ENCODE results near the gene P2RY6.
A peak's percentile ranks its signal among the peaks of the same experiment; 100 is the strongest.

The P2RY6 gene

GRCh38 chr11:73274722-73275380 is 2.7 kb downstream of the P2RY6 start:
- DNase-seq (ENCODE audit: insufficient read length, low spot score), result no peak
- no peak for FAIRE-seq
- TF ChIP-seq PAX5 (IDR thresholded peaks at IDR 0.05; ENCODE audit: insufficient read depth, low read length, severe bottlenecking) (no peak), POLR2A (IDR thresholded peaks at IDR 0.05; ENCODE audit: low read depth, low read length) (no peak), SPI1 (IDR thresholded peaks at IDR 0.05; ENCODE audit: low read depth, low read length) (peak; percentile 32; the same call in 1 of the 2 replicates), POLR2AphosphoS5 (IDR thresholded peaks at IDR 0.05; ENCODE audit: low read depth, low read length) (no peak), TAF1 (IDR thresholded peaks at IDR 0.05; ENCODE audit: low read depth, low read length) (no peak), POU2F2 (IDR thresholded peaks at IDR 0.05; ENCODE audit: low read depth, low read length) (no peak)

- FAIRE-seq (no peak), DNase-seq (ENCODE audit: insufficient read length, low spot score) (no peak)
Observed at GRCh38 chr11:73275381-73275750, 3.2 kb downstream of the P2RY6 start.

DNA sequence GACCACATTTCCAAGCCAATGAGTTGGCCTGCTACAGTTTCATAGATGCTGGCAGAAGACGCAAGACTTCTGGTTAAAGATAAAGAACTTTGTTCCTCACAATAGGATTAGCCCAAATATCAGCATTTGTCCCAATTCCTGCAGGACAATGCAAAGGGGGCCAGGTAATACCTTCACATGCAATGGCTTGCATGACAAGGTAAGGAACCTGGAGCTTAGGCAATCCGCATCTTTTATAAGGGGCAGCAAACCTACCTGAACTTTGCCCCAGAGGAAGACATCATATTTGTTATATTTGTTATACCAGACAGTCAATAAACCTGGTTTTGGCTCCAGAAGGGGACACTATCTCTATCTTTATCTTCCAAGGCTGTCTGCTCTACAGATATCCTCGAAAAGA is 5.3 kb downstream of the P2RY6 start:
- DNase-seq (ENCODE audit: insufficient read length, low spot score) (no peak), FAIRE-seq (no peak)
- no peak for TF ChIP-seq PAX5 (IDR thresholded peaks at IDR 0.05; ENCODE audit: insufficient read depth, low read length, severe bottlenecking)
- no peak for TF ChIP-seq POU2F2 (IDR thresholded peaks at IDR 0.05; ENCODE audit: low read depth, low read length)
- no peak for TF ChIP-seq POLR2AphosphoS5 (IDR thresholded peaks at IDR 0.05; ENCODE audit: low read depth, low read length)
- no peak for TF ChIP-seq TAF1 (IDR thresholded peaks at IDR 0.05; ENCODE audit: low read depth, low read length)
- no peak for TF ChIP-seq SPI1 (IDR thresholded peaks at IDR 0.05; ENCODE audit: low read depth, low read length)
- TF ChIP-seq POLR2A (IDR thresholded peaks at IDR 0.05; ENCODE audit: low read depth, low read length), result no peak

More at GRCh38 chr11:73275381-73275750, 3.2 kb downstream of the P2RY6 start:
- TF ChIP-seq PAX5 (IDR thresholded peaks at IDR 0.05; ENCODE audit: insufficient read depth, low read length, severe bottlenecking), result no peak
- no peak for TF ChIP-seq TAF1 (IDR thresholded peaks at IDR 0.05; ENCODE audit: low read depth, low read length)
- TF ChIP-seq POLR2A (IDR thresholded peaks at IDR 0.05; ENCODE audit: low read depth, low read length), result no peak
- TF ChIP-seq SPI1 (IDR thresholded peaks at IDR 0.05; ENCODE audit: low read depth, low read length), result no peak
- no peak for TF ChIP-seq POLR2AphosphoS5 (IDR thresholded peaks at IDR 0.05; ENCODE audit: low read depth, low read length)
- no peak for TF ChIP-seq POU2F2 (IDR thresholded peaks at IDR 0.05; ENCODE audit: low read depth, low read length)

GRCh38 chr11:73280626-73281025 is 8.5 kb downstream of the P2RY6 start:
- TF ChIP-seq POLR2A (IDR thresholded peaks at IDR 0.05; ENCODE audit: low read depth, low read length), result no peak
- TF ChIP-seq SPI1 (IDR thresholded peaks at IDR 0.05; ENCODE audit: low read depth, low read length), result peak; percentile 58
- FAIRE-seq (no peak), DNase-seq (ENCODE audit: insufficient read length, low spot score) (no peak)

- FAIRE-seq (peak; percentile 47), DNase-seq (ENCODE audit: insufficient read length, low spot score) (no peak)
- no peak for TF ChIP-seq TAF1 (IDR thresholded peaks at IDR 0.05; ENCODE audit: low read depth, low read length)
- TF ChIP-seq POLR2A (IDR thresholded peaks at IDR 0.05; ENCODE audit: low read depth, low read length), result no peak
- no peak for TF ChIP-seq POU2F2 (IDR thresholded peaks at IDR 0.05; ENCODE audit: low read depth, low read length)
- no peak for TF ChIP-seq SPI1 (IDR thresholded peaks at IDR 0.05; ENCODE audit: low read depth, low read length)
- no peak for TF ChIP-seq PAX5 (IDR thresholded peaks at IDR 0.05; ENCODE audit: insufficient read depth, low read length, severe bottlenecking)
- no peak for TF ChIP-seq POLR2AphosphoS5 (IDR thresholded peaks at IDR 0.05; ENCODE audit: low read depth, low read length)
Observed at GRCh38 chr11:73281201-73281741, 9.1 kb downstream of the P2RY6 start.

DNA sequence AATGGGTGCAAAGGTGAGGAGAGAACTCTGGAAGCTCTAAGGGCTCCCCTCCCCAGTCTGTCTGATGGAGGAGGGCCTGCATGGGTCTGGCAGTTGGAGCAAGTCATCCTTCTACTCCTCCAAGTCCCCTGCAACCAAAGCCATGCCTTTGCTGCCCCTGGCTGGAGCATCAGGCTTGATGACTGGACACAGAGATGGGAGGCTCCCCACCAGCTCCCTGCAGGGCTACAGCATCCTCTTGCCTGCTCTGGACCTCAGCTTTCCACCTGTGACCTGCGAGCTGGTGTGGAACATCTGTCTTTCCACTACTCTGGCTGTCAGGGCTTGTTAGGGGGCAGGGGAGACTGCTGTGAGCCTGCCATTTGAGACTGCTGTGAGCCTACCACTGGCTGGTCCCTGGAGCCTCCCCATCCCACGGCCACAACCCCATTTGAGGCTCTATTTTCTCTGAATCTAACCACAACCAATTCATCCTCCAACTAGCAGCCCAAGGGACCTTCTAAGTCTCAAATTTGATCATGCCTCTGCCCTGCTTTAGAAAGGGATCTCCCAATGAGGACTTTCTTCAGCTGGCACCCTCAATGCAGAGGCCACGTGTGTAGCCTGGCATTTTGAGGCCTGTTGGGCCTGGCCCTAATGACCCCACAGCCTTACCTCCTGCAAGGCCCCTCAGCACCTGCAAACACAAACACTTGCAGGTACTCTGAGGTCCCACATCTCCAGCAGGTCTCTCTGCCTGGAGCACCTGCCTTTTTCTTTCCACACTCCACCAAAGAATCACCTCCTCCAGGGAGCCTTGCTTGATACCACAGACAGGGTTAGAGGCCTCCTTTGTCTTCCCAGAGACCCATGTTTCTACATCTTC is 9.9 kb downstream of the P2RY6 start:
- DNase-seq (ENCODE audit: insufficient read length, low spot score) (no peak), FAIRE-seq (no peak)
- TF ChIP-seq POU2F2 (IDR thresholded peaks at IDR 0.05; ENCODE audit: low read depth, low read length), result no peak
- TF ChIP-seq SPI1 (IDR thresholded peaks at IDR 0.05; ENCODE audit: low read depth, low read length), result no peak
- no peak for TF ChIP-seq TAF1 (IDR thresholded peaks at IDR 0.05; ENCODE audit: low read depth, low read length)
- TF ChIP-seq POLR2AphosphoS5 (IDR thresholded peaks at IDR 0.05; ENCODE audit: low read depth, low read length), result no peak
- TF ChIP-seq POLR2A (IDR thresholded peaks at IDR 0.05; ENCODE audit: low read depth, low read length), result no peak
- TF ChIP-seq PAX5 (IDR thresholded peaks at IDR 0.05; ENCODE audit: insufficient read depth, low read length, severe bottlenecking), result no peak

- TF ChIP-seq POLR2AphosphoS5 (IDR thresholded peaks at IDR 0.05; ENCODE audit: low read depth, low read length) (no peak), TAF1 (IDR thresholded peaks at IDR 0.05; ENCODE audit: low read depth, low read length) (no peak), PAX5 (IDR thresholded peaks at IDR 0.05; ENCODE audit: insufficient read depth, low read length, severe bottlenecking) (no peak)
- no peak for FAIRE-seq
- no peak for DNase-seq (ENCODE audit: insufficient read length, low spot score)
Observed at GRCh38 chr11:73283276-73284000, 11.3 kb downstream of the P2RY6 start.

DNA sequence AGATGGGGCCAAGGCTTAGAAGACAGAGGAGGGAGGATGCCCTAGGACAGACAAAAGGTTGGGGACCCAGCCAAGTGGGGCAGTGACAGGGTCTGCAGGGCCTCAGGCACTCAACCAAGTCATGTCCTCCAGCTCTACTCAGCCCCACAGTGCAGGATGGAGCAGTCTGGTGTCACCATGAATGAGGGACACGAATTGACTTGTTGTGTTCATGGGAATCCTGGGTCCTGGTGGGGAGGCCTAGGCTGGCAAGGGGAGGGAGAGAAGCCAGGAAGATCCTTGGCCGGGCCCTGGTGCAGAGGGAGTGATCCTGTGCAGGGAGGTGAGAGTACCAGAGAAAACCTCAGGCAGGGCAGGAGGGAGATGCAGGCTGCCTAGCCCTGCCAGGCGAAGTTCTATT is 12.0 kb downstream of the P2RY6 start:
- TF ChIP-seq POLR2AphosphoS5 (IDR thresholded peaks at IDR 0.05; ENCODE audit: low read depth, low read length), result no peak
- no peak for TF ChIP-seq POU2F2 (IDR thresholded peaks at IDR 0.05; ENCODE audit: low read depth, low read length)
- no peak for TF ChIP-seq PAX5 (IDR thresholded peaks at IDR 0.05; ENCODE audit: insufficient read depth, low read length, severe bottlenecking)
- no peak for TF ChIP-seq POLR2A (IDR thresholded peaks at IDR 0.05; ENCODE audit: low read depth, low read length)
- no peak for TF ChIP-seq TAF1 (IDR thresholded peaks at IDR 0.05; ENCODE audit: low read depth, low read length)
- TF ChIP-seq SPI1 (IDR thresholded peaks at IDR 0.05; ENCODE audit: low read depth, low read length), result no peak
- DNase-seq (ENCODE audit: insufficient read length, low spot score) (no peak), FAIRE-seq (no peak)

GRCh38 chr11:73285721-73286120 is 13.6 kb downstream of the P2RY6 start:
- no peak for FAIRE-seq
- DNase-seq (ENCODE audit: insufficient read length, low spot score), result no peak
- no peak for TF ChIP-seq POU2F2 (IDR thresholded peaks at IDR 0.05; ENCODE audit: low read depth, low read length)
- no peak for TF ChIP-seq TAF1 (IDR thresholded peaks at IDR 0.05; ENCODE audit: low read depth, low read length)
- no peak for TF ChIP-seq PAX5 (IDR thresholded peaks at IDR 0.05; ENCODE audit: insufficient read depth, low read length, severe bottlenecking)
- no peak for TF ChIP-seq POLR2A (IDR thresholded peaks at IDR 0.05; ENCODE audit: low read depth, low read length)
- no peak for TF ChIP-seq SPI1 (IDR thresholded peaks at IDR 0.05; ENCODE audit: low read depth, low read length)
- TF ChIP-seq POLR2AphosphoS5 (IDR thresholded peaks at IDR 0.05; ENCODE audit: low read depth, low read length), result no peak
